Neural cell (in vitro differentiated cells): ENCODE measurements around the gene RAD51B.

Experiments used
- CTCF ChIP-seq: fragments of 450-650 bp; IDR thresholded peaks from 2 replicates; pipeline ENCODE4 v1.5.1; 2014; ENCODE audit warnings: antibody characterized with exemption, mild to moderate bottlenecking, moderate library complexity; ENCODE audit not compliant: poor library complexity, severe bottlenecking
- EZH2 ChIP-seq: fragments of 200-600, 300-800 bp; shearing (Covaris generic), sonication (generic); IDR thresholded peaks from 2 replicates; pipeline ENCODE4 v1.6.1; 2014; ENCODE audit warnings: antibody characterized with exemption, low read length, borderline replicate concordance, mild to moderate bottlenecking; ENCODE audit not compliant: insufficient read depth, poor library complexity, severe bottlenecking
- POLR2AphosphoS5 ChIP-seq: IDR thresholded peaks from 2 replicates; pipeline ENCODE4 v1.6.1; 2012
- RAD21 ChIP-seq: fragments of 450-650 bp; conservative IDR thresholded peaks from 2 replicates; pipeline ENCODE4 v1.6.1; 2014; ENCODE audit warnings: antibody characterized with exemption, mild to moderate bottlenecking, moderate library complexity
- REST ChIP-seq: IDR thresholded peaks from 2 replicates; pipeline ENCODE4 v1.6.1; 2012; ENCODE audit warnings: borderline replicate concordance
- SMC3 ChIP-seq: fragments of 450-650 bp; conservative IDR thresholded peaks from 2 replicates; pipeline ENCODE4 v1.6.1; 2014; ENCODE audit warnings: antibody characterized with exemption, mild to moderate bottlenecking, moderate library complexity; ENCODE audit not compliant: poor library complexity
- TAF1 ChIP-seq: IDR thresholded peaks from 2 replicates; pipeline ENCODE4 v1.6.1; 2012; ENCODE audit warnings: low read depth

GRCh38 chr14:68124050-68124449 is 304.5 kb downstream of the RAD51B start:
- TF ChIP-seq CTCF, result no peak
- no peak for TF ChIP-seq POLR2AphosphoS5
- no peak for TF ChIP-seq SMC3
- TF ChIP-seq TAF1, result no peak
- no peak for TF ChIP-seq REST
- no peak for TF ChIP-seq EZH2
- TF ChIP-seq RAD21, result no peak
